Brain pericyte (primary cell): Measurements from ENCODE around the gene IRF4.

Experiments
- DNase-seq: peaks from one replicate; pipeline ENCODE4 v3.0.0-alpha.2; 2012; ENCODE audit warnings: low read depth, low spot score

IRF4 gene

DNA sequence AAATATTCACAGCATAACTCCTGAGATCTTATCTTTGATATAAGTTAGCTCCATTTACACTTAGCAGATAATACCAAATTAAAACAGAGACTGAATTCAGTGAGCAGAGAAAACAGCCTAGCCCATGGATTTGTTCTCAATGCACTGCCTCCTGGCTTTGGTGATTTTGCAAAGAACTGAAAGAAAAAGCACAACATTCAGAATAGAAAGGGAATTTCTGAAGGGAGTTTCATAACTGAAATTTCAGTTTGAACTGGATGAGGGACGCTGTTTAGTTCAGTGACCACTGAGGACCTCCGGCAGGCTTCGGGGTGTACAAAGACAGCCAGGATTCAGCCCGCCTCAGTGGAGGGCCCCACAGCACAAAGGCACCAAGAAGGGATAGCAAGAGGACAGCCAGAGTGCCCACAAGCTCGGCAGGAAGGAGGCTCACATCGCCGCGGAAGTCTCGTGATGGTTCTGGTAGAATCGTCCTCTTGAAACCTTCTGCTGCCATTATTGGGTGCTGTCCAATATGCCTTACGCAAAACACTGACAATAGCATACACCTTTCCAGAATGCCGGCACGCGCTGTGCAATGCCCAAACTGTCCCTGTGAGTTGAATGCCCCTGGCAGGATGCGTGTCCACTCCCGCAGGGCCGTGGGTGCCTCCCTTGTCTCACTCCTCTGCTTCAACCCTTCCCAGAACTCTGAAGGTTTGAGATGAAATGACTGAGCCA is 9.7 kb upstream of the IRF4 start:
- no peak for DNase-seq

DNA sequence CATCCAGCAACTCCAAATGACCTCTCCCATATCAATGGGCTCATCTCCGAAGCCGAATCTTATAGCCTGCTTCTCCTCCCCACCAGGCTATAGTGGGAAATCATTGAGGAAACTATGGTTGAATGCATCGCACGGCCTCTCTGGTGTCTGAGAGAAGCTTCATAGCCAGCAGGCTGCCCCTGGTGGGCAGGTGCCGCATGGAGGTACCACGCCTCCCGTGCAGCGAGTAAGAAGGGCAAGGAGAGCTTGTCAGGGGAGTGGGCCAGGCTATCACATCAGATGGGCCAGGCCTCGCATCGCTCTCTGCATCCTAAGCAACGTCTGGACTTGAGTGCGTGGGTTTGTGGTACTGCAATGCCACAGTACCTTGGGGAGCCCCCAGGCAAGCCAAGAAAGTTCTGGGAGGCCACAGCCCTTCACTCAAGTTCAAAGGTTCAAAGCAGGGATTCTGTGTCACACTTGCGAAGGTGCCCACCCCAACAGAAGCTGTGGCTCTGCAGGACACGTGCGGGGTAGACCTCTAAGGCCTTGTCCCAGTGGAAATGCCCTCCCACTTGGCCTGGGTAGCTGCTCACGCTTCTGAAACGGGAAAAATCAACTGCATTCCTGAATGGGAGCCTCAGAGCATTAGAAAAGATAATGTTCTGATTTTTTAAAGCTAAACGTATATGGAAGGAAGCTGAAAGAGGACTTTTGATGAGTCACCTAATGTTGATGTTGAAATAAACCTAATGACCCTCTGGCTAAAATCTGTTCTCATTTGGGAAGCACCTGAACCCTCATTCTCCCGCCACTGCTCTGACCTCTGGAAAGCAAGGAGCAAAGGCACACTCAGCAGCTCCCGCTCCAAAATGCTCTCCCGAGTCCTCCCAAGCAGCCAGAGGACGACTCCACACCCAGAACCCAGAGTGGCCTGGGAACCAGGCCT is 8.4 kb upstream of the IRF4 start:
- DNase-seq = no peak

DNA sequence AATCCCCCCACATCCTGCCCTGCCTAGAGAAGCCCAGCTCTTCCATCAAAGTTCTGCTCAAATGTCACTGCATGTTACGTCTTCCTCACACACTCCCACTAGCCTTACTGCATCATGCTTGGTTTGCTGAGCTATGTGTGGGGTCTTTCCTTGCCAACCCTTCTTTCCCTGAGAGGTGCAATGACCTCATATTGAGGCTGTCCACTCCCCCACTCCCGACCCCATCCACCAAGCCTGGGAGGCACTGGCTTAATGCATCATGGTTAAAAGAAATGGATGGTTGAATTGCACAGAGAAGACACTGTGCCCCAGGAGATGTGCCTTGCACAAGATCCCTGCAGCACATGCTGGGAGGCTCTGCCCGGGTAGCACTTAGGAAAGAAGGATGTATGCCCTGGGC is 7.7 kb upstream of the IRF4 start:
- DNase-seq = no peak

DNA sequence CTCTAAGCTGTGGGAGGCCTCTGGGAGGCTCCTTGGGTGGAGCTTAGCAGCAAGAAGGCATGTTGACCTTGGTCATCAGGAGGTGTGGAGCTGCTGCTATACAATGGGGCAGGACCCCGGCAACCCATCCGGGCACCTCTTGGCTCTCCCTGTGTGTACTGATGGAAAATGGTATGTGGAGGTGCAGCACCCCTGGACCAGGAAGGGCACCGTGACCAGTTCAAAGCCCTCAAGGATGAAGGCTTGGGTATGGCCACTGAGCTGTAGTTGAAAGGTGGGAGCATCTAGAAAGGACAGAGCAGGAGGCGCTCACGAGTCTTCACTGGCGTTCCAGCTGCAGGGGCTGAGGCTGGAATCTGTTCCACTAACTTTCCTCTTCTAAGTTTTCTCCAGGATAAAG is 6.7 kb upstream of the IRF4 start:
- no peak for DNase-seq

DNA sequence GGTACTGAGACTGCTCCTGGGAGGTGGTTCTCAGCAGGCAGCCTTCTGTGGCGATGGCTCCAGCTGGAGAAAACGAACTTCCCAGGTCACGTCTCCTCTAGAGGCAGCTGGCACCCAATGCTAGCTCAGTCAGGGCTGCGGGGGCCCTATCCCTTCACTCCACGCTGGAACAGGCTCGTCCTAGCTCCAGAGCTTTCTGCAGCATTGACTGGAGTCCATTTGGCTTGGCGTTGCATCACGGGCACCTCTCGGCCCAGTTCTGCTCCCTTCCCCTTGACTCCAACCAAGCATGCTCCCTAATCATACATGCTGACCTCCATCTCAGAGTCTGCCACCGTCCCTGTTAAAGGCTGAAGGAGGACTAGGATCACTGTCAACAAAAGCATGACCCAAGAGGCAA is 5.9 kb upstream of the IRF4 start:
- no peak for DNase-seq

DNA sequence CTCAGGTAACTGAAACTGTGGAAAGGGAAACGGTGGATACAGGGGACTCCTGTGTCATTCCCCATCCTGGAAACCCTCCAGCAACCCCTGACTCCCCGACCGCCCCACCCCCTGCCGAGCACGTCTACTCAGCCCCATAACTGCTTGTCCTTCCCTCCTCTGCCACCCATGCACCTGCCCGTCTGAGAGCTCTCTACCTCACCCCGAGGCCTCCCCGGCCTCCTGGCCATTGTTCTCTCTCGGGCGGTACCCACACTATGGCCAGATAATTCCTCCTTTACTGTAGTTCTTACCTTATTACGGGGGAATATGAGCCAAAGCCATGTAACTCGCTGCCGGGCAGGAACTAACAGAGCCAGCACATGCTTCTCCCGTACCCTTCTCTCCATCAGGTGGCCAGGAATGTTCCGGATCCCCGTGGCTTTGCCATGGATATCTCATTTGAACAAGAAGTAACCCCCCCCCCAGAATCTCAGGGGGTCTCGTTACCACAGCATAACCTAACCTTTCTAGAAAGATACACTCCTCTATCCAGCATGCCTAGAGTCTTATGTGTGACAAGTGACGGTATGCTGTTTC is 4.8 kb upstream of the IRF4 start:
- no peak for DNase-seq

DNA sequence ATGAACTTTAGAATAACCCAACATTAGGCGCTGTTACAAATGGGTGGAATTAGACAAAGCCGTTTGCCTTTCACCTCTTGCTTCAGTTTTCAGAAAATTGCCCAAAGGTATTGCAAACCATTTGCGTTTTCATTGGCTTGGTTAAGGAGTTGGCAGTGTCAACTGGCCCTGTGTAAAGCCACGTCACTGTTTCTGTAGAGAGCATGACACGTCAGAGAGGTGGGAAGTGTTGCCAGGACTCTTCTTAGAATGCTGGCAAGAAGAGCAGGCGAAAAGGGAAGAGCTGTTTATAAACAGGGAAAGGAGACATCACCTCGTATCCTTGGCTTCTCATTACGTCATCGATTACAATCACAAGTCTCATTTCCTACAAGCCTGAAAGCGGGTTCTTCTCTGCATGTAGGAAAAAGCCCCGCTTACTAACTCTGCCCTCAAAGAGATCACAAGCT is 4.2 kb upstream of the IRF4 start:
- no peak for DNase-seq

DNA sequence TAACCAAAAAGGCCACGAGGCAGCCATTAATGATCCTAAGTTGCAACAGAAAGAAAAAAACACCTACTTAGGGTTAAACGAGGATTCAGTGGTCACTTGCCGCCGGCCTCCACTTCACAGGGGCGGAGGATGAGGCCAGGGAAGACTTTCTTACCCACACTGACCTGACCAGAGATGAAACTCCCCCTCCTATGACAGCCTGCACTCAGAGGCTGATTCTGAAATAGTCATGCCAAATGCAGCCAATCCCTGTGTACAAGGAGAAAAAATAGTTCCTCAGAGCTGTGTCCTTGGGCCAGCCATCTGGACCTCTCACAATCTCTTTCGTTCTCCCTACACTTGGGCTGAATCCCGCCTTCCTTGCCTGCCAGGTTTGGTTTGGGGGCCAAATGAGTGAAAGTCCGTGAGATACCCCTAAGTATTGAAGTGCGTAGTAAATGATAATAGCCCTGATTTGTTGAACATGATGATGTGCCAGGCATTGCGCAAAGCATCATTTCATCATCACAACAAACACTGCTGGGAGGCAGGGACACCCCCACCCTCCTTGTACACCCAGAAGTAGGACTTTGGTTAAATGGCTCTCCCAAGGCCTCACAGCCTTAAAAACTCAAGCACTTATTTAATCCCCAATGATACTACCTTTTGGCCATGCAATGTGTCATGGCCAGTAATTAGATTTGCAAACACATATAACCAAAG is 3.2 kb upstream of the IRF4 start:
- no peak for DNase-seq

DNA sequence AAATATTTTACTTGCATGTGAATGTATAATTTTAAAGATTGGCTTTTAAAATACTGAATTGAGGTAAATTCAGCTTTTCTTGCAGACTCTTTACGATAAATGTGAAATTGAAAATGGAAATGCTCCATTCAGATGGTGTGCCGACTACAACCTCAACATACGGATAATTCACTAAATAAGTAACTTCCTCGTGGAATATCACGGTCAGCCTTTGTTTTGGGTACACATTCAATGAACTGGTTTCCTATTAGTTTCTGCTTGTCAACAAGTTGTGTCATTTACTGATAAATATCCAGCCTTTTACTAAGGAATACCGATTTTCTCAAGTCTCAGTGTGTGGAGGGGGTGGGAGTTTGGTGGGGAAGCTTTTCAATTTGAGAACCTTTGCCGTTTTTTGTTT is 2.4 kb upstream of the IRF4 start:
- no peak for DNase-seq

DNA sequence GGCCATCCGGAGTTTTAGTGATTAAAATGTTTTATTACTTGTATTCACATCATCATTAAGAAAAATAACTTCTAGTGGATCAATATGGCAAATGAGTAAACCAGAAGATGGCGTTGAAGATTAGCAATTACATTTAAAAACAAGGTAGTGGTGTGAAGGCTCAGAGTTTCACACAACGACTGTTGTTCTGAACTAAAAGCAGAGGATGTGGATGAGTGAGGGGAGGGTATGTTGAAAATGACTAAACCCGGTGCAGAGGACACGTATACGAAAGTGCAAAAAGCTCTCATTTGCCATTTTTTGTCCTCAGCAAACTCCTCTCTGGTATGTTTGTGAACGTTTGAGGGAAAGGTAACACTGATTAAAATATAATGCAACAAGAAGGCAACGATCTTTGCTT is 1.9 kb upstream of the IRF4 start:
- no peak for DNase-seq

DNA sequence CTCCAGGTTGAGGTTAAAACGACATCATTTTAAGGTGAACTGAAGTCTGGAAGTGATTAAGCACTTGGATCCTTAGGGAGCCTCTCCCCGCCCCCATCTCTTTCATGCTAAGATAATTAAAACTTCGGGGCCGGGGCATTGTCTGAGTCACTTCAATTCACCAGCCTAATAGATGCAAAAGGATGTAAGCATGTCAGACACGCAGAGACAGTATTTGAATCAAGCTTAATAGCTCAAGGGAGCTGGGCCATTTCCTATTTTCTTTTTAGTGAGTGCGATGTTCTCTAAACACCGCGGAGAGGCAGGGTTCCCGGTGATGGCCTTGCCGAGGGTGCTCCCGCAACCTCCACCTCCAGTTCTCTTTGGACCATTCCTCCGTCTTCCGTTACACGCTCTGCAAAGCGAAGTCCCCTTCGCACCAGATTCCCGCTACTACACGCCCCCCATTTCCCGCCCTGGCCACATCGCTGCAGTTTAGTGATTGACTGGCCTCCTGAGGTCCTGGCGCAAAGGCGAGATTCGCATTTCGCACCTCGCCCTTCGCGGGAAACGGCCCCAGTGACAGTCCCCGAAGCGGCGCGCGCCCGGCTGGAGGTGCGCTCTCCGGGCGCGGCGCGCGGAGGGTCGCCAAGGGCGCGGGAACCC is 516 bp upstream of the IRF4 start:
- DNase-seq = no peak

DNA sequence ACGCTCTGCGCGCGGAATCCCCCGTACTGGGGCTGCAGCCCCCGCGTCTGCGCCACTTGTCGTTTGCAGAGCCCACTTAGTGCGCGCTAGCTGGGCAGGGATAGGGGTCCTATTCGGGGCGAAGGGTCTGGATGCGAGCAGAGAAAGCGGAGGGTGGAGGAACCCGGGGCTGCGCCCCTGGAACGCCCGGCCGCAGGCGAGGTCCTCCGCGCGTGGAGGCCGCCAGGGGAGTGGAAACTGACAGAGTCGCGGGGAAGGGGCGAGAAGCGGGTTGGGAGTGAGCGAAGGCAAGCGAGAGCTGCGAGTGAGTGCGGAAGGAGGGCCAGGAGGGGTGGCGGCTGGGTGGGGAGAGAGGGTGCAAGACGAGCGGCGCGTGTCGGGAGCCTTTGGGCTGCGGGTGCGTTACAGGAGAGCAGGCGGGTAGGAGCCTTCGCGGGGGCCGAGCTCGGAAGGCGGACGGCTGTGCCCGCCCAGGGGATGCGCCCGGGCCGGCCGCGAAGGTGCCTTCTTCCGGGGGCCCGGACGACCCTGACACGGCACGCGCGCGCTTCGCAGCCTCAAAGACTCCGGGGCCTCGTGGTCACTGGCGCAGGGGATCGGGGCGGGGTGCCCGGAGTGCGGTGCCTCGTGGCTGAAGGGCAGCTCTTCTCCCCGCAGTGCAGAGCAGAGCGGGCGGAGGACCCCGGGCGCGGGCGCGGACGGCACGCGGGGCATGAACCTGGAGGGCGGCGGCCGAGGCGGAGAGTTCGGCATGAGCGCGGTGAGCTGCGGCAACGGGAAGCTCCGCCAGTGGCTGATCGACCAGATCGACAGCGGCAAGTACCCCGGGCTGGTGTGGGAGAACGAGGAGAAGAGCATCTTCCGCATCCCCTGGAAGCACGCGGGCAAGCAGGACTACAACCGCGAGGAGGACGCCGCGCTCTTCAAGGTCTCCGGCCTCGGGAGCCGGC is 1.2 kb downstream of the IRF4 start:
- DNase-seq = no peak

DNA sequence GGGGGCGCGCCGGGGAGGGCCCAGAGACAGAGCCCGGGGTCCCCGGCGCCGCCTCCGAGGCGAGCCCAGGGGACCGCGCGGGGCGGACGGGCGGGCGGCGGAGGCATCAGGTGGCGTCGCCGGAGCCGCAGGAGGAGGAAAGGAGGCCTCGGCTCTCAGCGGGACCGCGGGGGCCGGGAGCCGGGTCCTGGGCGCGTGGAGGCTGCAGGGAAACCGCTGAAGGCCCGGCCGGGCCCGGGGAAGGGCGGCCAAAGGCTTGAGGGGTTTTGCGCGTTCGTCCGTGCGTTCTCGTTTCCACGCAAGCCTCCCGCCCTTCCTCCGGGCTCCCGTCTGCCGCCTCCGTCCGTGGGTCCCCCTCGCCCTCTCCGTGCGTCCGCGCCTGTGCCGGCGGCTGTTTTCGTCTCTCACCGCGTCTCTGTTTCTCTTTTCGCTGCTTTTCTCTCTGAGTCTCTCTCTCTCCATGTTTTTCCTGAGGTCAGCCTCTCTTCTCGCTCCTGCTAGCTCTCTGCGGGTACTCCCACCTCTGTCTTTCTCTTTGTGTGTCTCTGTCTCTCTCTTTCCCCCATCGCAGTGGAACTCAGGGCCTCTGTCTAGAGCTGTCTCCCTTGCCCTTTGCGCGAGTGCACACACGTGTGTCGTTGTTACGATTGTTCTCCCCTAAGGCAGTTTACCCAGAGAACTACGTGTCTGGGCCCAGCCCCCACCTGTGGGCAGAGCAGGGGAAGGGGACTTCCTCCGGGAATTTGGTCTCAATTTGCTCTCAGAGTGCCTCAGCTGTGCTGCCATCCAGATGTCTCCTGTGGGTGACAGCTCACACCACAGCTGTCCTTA is 2.1 kb downstream of the IRF4 start:
- DNase-seq = no peak

DNA sequence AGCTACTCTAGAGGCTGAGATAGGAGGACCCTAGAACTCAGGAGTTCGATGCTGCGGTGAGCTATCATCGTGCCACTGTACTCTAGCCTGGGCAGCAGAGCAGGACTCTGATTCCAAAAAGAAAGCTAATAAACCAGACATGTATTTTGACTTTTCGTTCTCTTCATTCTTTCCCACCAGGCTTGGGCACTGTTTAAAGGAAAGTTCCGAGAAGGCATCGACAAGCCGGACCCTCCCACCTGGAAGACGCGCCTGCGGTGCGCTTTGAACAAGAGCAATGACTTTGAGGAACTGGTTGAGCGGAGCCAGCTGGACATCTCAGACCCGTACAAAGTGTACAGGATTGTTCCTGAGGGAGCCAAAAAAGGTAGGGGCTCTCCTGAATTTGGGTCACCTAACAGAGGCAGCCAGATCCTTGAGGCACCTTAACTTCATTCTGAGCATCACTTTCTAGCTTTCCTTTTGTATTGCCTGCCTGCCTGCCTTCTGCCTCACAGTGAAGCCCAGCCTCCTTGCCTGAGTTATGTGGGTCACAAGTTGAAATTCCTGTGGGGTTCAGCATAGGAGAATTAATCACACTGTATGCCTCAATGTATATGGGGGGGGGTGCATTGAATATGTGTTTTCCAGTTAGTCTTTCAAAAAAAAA is 3.2 kb downstream of the IRF4 start:
- no peak for DNase-seq

DNA sequence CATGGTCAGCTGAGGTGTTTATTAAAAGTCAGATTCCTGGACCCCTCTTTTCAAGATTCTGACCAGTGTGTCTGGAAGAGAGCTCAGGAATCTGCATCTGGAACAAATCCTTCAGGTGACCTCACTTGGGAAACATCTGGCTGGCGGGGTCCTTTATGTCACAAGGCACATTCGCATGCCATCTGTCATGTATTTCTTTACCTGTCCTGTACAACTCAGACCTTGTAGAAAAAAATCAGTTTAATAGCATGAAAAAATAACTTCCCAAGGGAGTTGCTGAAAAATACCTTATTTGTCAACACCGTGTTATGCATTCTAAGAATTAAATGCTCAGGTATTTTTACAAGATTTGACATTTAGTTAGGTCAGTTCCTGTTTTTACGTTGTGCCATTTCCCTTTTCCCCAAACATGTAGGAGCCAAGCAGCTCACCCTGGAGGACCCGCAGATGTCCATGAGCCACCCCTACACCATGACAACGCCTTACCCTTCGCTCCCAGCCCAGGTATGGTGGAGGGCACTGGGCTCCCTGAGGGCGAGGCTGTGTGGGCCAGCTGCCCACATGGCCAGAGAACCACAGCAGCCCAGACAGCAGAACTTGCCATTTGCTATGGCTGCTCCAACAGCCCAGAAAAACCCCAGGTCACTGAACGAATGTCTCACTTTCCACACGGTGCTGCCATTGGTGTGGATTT is 4.0 kb downstream of the IRF4 start:
- DNase-seq = no peak

DNA sequence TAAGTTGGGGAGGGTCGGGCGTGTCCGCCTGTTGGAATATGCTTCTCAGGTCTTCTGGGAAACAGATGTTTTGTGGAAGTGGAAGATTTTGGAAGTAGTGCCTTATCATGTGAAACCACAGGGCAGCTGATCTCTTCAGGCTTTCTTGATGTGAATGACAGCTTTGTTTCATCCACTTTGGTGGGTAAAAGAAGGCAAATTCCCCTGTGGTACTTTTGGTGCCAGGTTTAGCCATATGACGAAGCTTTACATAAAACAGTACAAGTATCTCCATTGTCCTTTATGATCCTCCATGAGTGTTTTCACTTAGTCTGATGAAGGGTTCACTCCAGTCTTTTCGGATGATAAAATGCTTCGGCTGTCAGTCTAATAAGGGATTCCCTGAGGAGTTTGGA is 4.6 kb downstream of the IRF4 start:
- no peak for DNase-seq

DNA sequence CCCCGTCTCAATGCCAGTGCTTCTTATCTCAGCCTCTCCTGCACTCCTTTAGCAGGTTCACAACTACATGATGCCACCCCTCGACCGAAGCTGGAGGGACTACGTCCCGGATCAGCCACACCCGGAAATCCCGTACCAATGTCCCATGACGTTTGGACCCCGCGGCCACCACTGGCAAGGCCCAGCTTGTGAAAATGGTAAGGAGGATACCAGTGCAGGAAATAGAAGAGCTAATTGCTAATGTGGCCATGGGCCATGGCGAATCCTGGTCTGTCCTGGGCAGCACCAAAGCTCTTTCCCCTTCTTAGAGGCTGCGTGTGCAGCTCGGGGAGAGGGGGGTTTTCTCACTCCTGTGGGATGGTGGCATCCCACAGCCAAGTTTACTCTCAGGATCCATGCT is 5.5 kb downstream of the IRF4 start:
- no peak for DNase-seq

DNA sequence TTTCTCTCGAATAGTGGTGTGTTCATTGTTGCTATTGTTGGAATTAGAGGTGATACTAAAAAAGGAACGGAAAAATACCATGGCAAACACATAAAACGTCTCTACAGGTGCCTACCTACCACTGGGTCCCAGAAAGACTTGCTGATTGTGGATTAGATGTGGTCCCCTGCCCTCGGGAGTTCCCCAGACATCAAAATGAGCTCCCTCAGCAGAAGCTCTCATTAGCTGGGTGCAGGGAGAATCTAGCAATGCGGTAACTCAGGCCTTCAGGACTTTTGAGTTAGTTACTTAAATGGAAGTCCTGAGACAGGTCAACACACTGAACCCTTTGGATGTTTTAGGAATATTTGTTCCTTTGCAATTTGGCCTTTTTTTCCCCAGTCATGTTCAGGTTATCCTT is 6.1 kb downstream of the IRF4 start:
- no peak for DNase-seq
